ENCODE measurements around the gene TF.

TF gene

GRCh38 chr3:133703915-133704314 is 42.3 kb upstream of the TF start:
- DNase-seq (ENCODE audit: low spot score) = no peak
- no peak overlapping the region for H3K4me3 ChIP-seq
- H3K27ac ChIP-seq = no peak overlapping the region
- no peak for TF ChIP-seq CTCF (IDR thresholded peaks at IDR 0.05)

- TF ChIP-seq CTCF (IDR thresholded peaks at IDR 0.05) = no peak
- peak; percentile 47 for DNase-seq (ENCODE audit: low spot score)
- H3K4me3 ChIP-seq = no peak overlapping the region
- H3K27ac ChIP-seq = no peak overlapping the region
Measured at GRCh38 chr3:133706033-133706432, 40.2 kb upstream of the TF start.

GRCh38 chr3:133709139-133709750 is 36.9 kb upstream of the TF start:
- Histone ChIP-seq H3K4me3 (no peak overlapping the region), H3K27ac (no peak overlapping the region)
- TF ChIP-seq CTCF (IDR thresholded peaks at IDR 0.05) = no peak
- peak; percentile 28 for DNase-seq (ENCODE audit: low spot score)

GRCh38 chr3:133711013-133711412 is 35.2 kb upstream of the TF start:
- DNase-seq (ENCODE audit: low spot score) = peak; percentile 7
- Histone ChIP-seq H3K27ac (no peak overlapping the region), H3K4me3 (no peak overlapping the region)
- TF ChIP-seq CTCF (IDR thresholded peaks at IDR 0.05) = no peak

DNA sequence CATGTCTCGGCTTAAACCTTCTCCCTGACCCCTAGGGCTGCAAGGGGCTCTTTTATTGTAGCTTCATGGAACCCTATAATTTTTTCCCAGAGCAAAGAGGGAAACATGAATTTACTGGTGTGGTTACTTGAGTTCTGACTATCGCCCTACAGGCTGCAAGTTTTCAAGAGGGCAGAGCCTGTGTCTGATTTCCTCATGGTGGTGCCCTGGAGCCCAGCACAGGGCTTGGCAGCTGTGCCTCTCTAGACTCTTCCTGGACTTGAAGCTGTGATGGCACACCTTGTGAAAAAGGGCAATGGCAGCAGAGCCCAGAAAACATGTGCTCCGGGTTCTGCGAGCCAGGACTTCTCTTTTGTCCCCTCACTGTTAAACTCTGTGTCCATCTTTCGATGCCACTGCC is 34.2 kb upstream of the TF start:
- H3K27ac ChIP-seq = no peak overlapping the region
- DNase-seq (ENCODE audit: low spot score) = peak; percentile 61
- no peak overlapping the region for H3K4me3 ChIP-seq
- TF ChIP-seq CTCF (IDR thresholded peaks at IDR 0.05) = no peak

- DNase-seq (ENCODE audit: low spot score) = peak; percentile 11
Measured at GRCh38 chr3:133713347-133713746, 32.8 kb upstream of the TF start.

More at GRCh38 chr3:133713347-133713746, 32.8 kb upstream of the TF start:
- Histone ChIP-seq H3K27ac (no peak overlapping the region), H3K4me3 (no peak overlapping the region)
- no peak for TF ChIP-seq CTCF (IDR thresholded peaks at IDR 0.05)
